Fibroblast of pulmonary artery (primary cell): Measurements from ENCODE around the gene EPB41L4B.
"Not testable (repeated sequence)": the region's sequence is repeated elsewhere in the genome, so short reads cannot be mapped to it uniquely, and the experiment has no call there.

Experiments used
- DNase-seq: peaks from one replicate; pipeline ENCODE4 v3.0.0-alpha.2; 2010; ENCODE audit warnings: low read depth
- H3K4me3 ChIP-seq: replicated peaks from 2 replicates; pipeline ENCODE4 v1.5.1; 2011; ENCODE audit warnings: low read depth, mild to moderate bottlenecking, control low read depth, low read length, moderate library complexity
- CTCF ChIP-seq: IDR thresholded peaks from 2 replicates; pipeline ENCODE4 v1.5.1; 2011; ENCODE audit warnings: mild to moderate bottlenecking, control low read depth, low read length, inconsistent platforms; ENCODE audit errors: missing control alignments

The EPB41L4B gene

GRCh38 chr9:109231593-109231992 lies 89.3 kb downstream of the EPB41L4B start:
- no peak overlapping the region for H3K4me3 ChIP-seq
- no peak for TF ChIP-seq CTCF

GRCh38 chr9:109230277-109230676 lies 90.6 kb downstream of the EPB41L4B start:
- no peak for TF ChIP-seq CTCF
- no peak overlapping the region for H3K4me3 ChIP-seq

More at GRCh38 chr9:109231593-109231992, 89.3 kb downstream of the EPB41L4B start:
- DNase-seq: no peak

GRCh38 chr9:109229682-109230081 lies 91.2 kb downstream of the EPB41L4B start:
- no peak for TF ChIP-seq CTCF
- DNase-seq: no peak
- H3K4me3 ChIP-seq: no peak overlapping the region

More at GRCh38 chr9:109230277-109230676, 90.6 kb downstream of the EPB41L4B start:
- no peak for DNase-seq

GRCh38 chr9:109228093-109228642 lies 92.7 kb downstream of the EPB41L4B start:
- no peak overlapping the region for H3K4me3 ChIP-seq
- TF ChIP-seq CTCF: no peak
- no peak for DNase-seq

- H3K4me3 ChIP-seq: no peak overlapping the region
- no peak for DNase-seq
- TF ChIP-seq CTCF: no peak
Observed at GRCh38 chr9:109225629-109226028, 95.2 kb downstream of the EPB41L4B start.

GRCh38 chr9:109224751-109225150 lies 96.1 kb downstream of the EPB41L4B start:
- TF ChIP-seq CTCF: no peak
- no peak for DNase-seq

GRCh38 chr9:109218242-109218641 lies 102.6 kb downstream of the EPB41L4B start:
- DNase-seq, H3K4me3 ChIP-seq: not testable (repeated sequence)

More at GRCh38 chr9:109224751-109225150, 96.1 kb downstream of the EPB41L4B start:
- H3K4me3 ChIP-seq: no peak overlapping the region
